Colonic mucosa (tissue), 4 donors: ENCODE measurements around the gene NRARP. TPM values are rescaled to one million over a fixed set of nuclear protein-coding genes. Genes with fewer than 3 reads are reported as not detected.
A peak's percentile ranks its signal among the peaks of the same experiment; 100 is the strongest.

Experiments used
- DNase-seq: peaks from one replicate; pipeline ENCODE4 v3.0.0-alpha.2; 2020
- H3K27ac ChIP-seq: fragments of 200-600 bp; one replicate; pipeline ENCODE4 v1.8.0; 2021
- H3K27me3 ChIP-seq: fragments of 200-600 bp; one replicate; pipeline ENCODE4 v1.8.0; 2021
- H3K36me3 ChIP-seq: fragments of 200-600 bp; one replicate; pipeline ENCODE4 v1.8.0; 2021
- H3K4me1 ChIP-seq: fragments of 200-600 bp; one replicate; pipeline ENCODE4 v1.8.0; 2021; ENCODE audit warnings: mild to moderate bottlenecking
- H3K4me3 ChIP-seq: fragments of 200-600 bp; one replicate; pipeline ENCODE4 v1.8.0; 2021
- H3K9ac ChIP-seq, 2 donors: one replicate each; pipeline ENCODE4 v1.7.0; 2013; ENCODE audit warnings: control low read depth in 2 of 2, low read depth in 2 of 2, low read length in 2 of 2
- H3K9me3 ChIP-seq: fragments of 200-600 bp; one replicate; pipeline ENCODE4 v1.8.0; 2021
- intact Hi-C: fragments of 100-400 bp; cut with DNase I; formaldehyde crosslinking; loops from one replicate; pipeline ENCODE4 v1.14.1; 2022
- total RNA-seq, 2 donors: library from RNA; stranded (reverse); fragmentation: NEBNext Ultra II Directional in 1 of 2; extraction: Animal tissue kit (Norgen Biotek cat#: 25700) in 1 of 2; gene quantifications; one replicate each; pipeline ENCODE4 v1.2.1, GENCODE V29; 2021
- TF ChIP-seq, protein P1 (sequence below): fragments of 200-600 bp; IDR thresholded peaks from one replicate; pipeline ENCODE4 v1.8.0; 2022; ENCODE audit warnings: antibody characterized with exemption, mild to moderate bottlenecking
- donor health status: healthy.
- donor health status: DM: no; HTN: no; CAD: no.
- donor health status: DM: no; HTN: no; CAD: no.

Gene NRARP
- total RNA-seq, 2 donors from 2014 or later = 120 to 178 TPM

DNA sequence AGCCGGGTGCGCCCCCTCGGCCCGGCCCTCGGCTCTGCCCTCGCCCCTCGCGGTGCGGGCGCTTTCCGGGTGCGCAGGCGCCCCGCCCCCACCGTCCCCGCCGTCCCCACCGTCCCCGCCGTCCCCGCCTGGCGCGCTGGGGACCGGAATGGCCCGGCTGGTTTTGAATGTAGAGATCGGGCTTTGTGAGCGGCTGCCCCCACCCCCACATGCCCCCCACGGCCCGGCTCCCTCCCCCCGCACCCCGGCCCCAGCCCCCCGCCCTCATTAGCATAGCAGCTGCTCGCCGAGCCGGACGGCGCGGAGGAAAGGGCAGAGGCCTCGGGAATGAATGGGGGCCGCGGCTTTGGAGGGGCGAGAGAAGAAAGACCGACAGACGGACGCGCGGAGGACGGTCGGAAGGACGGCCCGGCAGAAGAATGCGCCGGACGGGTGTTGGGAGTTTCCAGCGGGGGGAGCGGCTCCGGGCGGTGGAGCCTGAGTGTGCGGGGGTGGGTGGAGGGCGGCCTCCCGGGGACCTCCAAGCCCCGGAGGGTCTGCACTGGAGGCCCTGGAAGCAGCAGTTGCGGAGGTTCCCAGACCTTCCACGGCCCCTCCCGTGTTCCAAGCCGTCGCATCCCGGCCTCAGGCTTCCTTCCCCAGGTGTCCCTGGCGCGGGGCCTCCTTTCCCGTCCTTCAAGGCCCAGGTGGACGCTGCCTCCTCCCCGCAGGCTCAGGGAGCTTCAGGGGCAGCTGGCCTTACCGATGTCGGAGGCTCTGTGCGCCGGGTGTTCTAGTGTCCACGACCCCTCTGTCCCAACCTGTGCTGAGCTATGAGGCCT, 6.0 kb downstream of the NRARP start:
- Histone ChIP-seq H3K4me1 (no peaks in the 10 kb centered on the region), H3K9me3 (no peaks in the 10 kb centered on the region), H3K36me3 (no peaks in the 10 kb centered on the region), H3K4me3 (peak overlapping the region; percentile 41), H3K9ac (peak overlapping the region; percentile 81 to 99), H3K27me3 (peaks cover 14% of the 10 kb centered on the region), H3K27ac (peak overlapping the region; percentile 97)
- intact Hi-C loops = no loop called here
- TF ChIP-seq, protein P1, sequence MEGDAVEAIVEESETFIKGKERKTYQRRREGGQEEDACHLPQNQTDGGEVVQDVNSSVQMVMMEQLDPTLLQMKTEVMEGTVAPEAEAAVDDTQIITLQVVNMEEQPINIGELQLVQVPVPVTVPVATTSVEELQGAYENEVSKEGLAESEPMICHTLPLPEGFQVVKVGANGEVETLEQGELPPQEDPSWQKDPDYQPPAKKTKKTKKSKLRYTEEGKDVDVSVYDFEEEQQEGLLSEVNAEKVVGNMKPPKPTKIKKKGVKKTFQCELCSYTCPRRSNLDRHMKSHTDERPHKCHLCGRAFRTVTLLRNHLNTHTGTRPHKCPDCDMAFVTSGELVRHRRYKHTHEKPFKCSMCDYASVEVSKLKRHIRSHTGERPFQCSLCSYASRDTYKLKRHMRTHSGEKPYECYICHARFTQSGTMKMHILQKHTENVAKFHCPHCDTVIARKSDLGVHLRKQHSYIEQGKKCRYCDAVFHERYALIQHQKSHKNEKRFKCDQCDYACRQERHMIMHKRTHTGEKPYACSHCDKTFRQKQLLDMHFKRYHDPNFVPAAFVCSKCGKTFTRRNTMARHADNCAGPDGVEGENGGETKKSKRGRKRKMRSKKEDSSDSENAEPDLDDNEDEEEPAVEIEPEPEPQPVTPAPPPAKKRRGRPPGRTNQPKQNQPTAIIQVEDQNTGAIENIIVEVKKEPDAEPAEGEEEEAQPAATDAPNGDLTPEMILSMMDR = no peak
- peak; percentile 43 for DNase-seq

DNA sequence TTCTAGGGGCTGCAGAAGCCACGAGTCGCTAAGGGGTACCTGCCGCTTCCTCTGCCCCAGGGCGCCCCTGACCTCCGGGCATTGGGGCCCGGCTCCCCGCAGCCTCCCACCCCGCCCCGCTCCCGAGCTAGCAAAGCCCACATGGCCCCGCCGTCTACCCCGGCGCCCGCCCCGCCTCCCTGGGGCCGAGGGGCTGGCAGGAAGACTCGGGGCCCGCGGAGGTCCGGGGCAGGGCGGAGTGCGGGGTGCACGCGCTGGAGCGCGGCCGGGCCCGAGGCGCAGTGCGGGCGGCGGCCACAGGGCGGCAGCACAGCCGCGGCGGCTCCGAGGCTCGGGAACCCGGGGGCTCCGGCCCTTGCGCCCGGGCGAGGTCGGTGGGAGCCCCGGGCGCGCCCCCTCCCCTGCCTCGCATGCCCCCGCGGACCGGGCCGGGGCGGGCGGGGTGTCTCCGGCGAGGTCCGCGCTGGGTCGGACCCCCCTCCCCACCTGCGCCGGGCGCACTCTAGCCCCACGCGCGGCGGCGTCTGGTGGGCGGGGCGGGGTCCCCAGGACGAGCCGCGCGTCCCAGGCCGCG, 6.7 kb downstream of the NRARP start:
- TF ChIP-seq, protein P1 = no peak
- no peaks in the 10 kb centered on the region for H3K4me1 ChIP-seq

DNA sequence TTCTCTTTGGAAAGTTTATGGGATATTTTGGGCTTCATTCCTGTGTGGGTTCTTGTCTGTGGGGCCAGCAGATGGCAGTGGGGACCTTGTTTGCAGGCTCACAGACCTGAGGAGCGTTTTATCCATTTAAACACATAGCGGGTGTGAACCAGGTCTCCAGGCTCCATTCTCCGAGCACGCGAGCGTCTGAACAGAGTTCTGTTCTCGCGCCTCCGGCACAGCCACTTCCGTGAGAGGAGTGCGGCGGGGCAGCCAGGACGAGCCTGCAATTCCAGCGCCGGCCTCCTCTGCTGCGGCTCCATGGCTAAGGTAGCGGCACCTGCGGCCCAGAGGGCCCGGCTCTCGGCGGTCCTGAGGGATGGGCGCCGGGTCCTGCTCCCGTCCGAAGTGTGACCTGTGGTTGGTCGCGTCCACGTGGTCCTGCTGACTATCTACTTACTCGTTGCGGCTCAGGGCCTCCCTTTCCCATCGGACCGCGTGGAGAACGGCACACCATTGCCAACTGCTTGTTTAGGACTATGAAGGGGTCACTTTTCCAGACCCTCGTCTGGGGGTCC, 7.3 kb downstream of the NRARP start:
- no peaks in the 10 kb centered on the region for H3K36me3 ChIP-seq
- H3K4me1 ChIP-seq = no peaks in the 10 kb centered on the region
- H3K27ac ChIP-seq = peak overlapping the region; percentile 97
- peak overlapping the region; percentile 69 to 81 for H3K9ac ChIP-seq
- no peaks in the 10 kb centered on the region for H3K9me3 ChIP-seq
- H3K4me3 ChIP-seq = peak overlapping the region; percentile 41
- TF ChIP-seq, protein P1 = no peak
- DNase-seq = peak; percentile 28
- intact Hi-C loops = no loop called here
- H3K27me3 ChIP-seq = peaks cover 14% of the 10 kb centered on the region

More for the DNA sequence above, 6.7 kb downstream of the NRARP start:
- no peaks in the 10 kb centered on the region for H3K36me3 ChIP-seq
- H3K9me3 ChIP-seq = no peaks in the 10 kb centered on the region
- H3K27me3 ChIP-seq = peaks cover 14% of the 10 kb centered on the region
- peak overlapping the region; percentile 41 for H3K4me3 ChIP-seq
- peak overlapping the region; percentile 34 to 81 for H3K9ac ChIP-seq
- peak; percentile 52 for DNase-seq
- intact Hi-C loops = no loop called here
- H3K27ac ChIP-seq = peak overlapping the region; percentile 97

DNA sequence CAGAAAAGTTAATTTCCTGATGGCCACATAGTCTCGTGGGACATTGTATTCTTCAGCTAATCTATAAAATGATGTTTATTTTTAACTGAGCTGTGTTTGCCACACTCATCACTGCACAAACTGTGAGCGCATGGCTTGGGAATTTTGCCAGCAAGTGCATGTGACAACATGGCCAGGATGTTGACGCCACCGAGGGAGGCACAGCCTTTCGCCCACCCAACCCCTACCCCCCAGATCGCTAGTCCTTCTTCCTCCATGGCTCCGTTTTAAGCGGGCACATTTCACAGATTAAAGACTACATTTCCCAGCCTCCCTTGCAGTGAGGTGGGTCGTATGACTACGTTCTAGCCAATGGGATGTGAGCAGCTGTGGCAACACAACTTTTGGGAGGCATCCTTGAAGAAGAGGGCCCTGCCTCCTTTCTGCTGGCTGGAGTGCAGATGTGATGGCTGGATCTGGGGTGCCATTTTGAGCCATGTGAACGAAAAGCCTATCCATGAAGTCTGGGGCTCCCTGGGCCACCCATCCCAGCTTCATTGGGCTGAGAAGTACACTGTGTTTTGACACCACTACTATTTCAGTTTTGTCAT, 7.9 kb downstream of the NRARP start:
- Histone ChIP-seq H3K27ac (peak overlapping the region; percentile 97), H3K4me1 (no peaks in the 10 kb centered on the region), H3K36me3 (no peaks in the 10 kb centered on the region), H3K9ac (peak overlapping the region; percentile 69 to 81), H3K9me3 (no peaks in the 10 kb centered on the region), H3K27me3 (peaks cover 14% of the 10 kb centered on the region), H3K4me3 (no peak overlapping the region)
- TF ChIP-seq, protein P1 = no peak
- intact Hi-C loops = no loop called here
- DNase-seq = peak; percentile 76

DNA sequence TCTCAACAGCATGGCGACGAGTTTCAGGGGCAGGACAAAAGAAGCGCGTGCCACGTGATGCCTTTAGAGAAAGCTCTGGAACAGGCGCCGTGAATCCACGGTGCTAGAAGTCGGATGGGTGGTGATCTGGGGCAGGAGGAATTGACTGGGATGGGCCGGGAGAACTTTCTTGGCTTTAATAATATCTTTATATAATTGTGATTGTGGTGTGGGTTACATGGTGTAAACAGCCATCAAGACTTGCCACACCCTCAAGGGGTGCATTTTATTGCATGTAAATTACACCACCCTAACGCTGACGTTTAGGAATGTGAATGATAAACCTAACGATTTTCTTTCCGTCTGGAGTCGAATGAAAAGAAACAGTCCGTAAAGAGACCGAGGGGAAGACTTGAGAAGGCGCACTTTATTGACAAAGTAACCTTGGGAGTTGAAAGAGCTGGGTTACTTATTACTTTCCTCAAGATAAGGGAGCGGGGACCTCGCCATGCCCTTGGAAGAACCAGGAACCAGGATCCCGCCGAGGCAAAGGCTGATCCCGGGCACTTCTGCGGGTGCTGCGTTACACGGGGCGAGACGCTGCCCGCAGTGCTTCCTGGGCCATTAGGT, 8.5 kb downstream of the NRARP start:
- DNase-seq = peak; percentile 89
- intact Hi-C loops = no loop called here
- peak overlapping the region in 1 of 2 donors; percentile 69 for H3K9ac ChIP-seq
- peak overlapping the region; percentile 97 for H3K27ac ChIP-seq
- no peaks in the 10 kb centered on the region for H3K9me3 ChIP-seq
- peaks cover 9% of the 10 kb centered on the region for H3K27me3 ChIP-seq
- H3K36me3 ChIP-seq = no peaks in the 10 kb centered on the region
- no peak overlapping the region for H3K4me3 ChIP-seq
- TF ChIP-seq, protein P1 = no peak
- no peaks in the 10 kb centered on the region for H3K4me1 ChIP-seq
